GM23248 (cell line): ENCODE data around the gene ITFG1. TPM values are rescaled to one million over a fixed set of nuclear protein-coding genes. Genes with fewer than 3 reads are reported as not detected.
"Not testable (repeated sequence)": the region's sequence is repeated elsewhere in the genome, so short reads cannot be mapped to it uniquely, and the experiment has no call there.

Experiments used
- DNase-seq: peaks from one replicate; pipeline ENCODE4 v3.0.0-alpha.2; 2015
- H2AFZ ChIP-seq: fragments of 200-600 bp; sonication (generic); 2 replicates; pipeline ENCODE4 v1.6.1; 2016; ENCODE audit warnings: antibody characterized with exemption
- H3F3A ChIP-seq: fragments of 200-600 bp; sonication (generic); 2 replicates; pipeline ENCODE4 v1.6.1; 2016; ENCODE audit warnings: mild to moderate bottlenecking, antibody characterized with exemption, mixed run types; ENCODE audit not compliant: insufficient read depth
- H3K27ac ChIP-seq: fragments of 200-600 bp; sonication (generic); 2 replicates; pipeline ENCODE4 v1.5.1; 2016; ENCODE audit warnings: mild to moderate bottlenecking
- H3K27me3 ChIP-seq: fragments of 200-600 bp; sonication (generic); replicated peaks from 2 replicates; pipeline ENCODE4 v1.6.1; 2016; ENCODE audit warnings: mild to moderate bottlenecking; ENCODE audit not compliant: insufficient read depth
- H3K36me3 ChIP-seq: fragments of 200-600 bp; sonication (generic); 2 replicates; pipeline ENCODE4 v1.6.1; 2016; ENCODE audit warnings: low read depth, mild to moderate bottlenecking
- H3K4me1 ChIP-seq: fragments of 200-600 bp; sonication (generic); 2 replicates; pipeline ENCODE4 v1.6.1; 2016; ENCODE audit warnings: mild to moderate bottlenecking; ENCODE audit not compliant: insufficient read depth
- H3K4me2 ChIP-seq: fragments of 200-600 bp; sonication (generic); one replicate; pipeline ENCODE4 v1.6.1; 2016; ENCODE audit warnings: mild to moderate bottlenecking; ENCODE audit not compliant: unreplicated experiment
- H3K4me3 ChIP-seq: fragments of 200-600 bp; sonication (generic); 2 replicates; pipeline ENCODE4 v1.5.1; 2016; ENCODE audit warnings: mild to moderate bottlenecking
- H3K79me2 ChIP-seq: fragments of 200-600 bp; sonication (generic); 2 replicates; pipeline ENCODE4 v1.6.1; 2016; ENCODE audit warnings: mild to moderate bottlenecking; ENCODE audit not compliant: insufficient read depth
- H3K9ac ChIP-seq: fragments of 200-600 bp; sonication (generic); 2 replicates; pipeline ENCODE4 v1.6.1; 2016; ENCODE audit warnings: mild to moderate bottlenecking
- H3K9me2 ChIP-seq: fragments of 200-600 bp; sonication (generic); 2 replicates; pipeline ENCODE4 v1.6.1; 2016; ENCODE audit warnings: mixed run types, mild to moderate bottlenecking, moderate library complexity; ENCODE audit not compliant: insufficient read depth
- H3K9me3 ChIP-seq: fragments of 200-600 bp; sonication (generic); one replicate; pipeline ENCODE4 v1.6.1; 2017; ENCODE audit warnings: low read depth
- H4K20me1 ChIP-seq: fragments of 200-600 bp; sonication (generic); 2 replicates; pipeline ENCODE4 v1.6.0; 2016; ENCODE audit not compliant: insufficient read depth
- EZH2 ChIP-seq: fragments of 200-600 bp; sonication (generic); IDR thresholded peaks from 2 replicates; pipeline ENCODE4 v1.6.1; 2018; ENCODE audit warnings: antibody characterized with exemption, mild to moderate bottlenecking; ENCODE audit not compliant: insufficient read depth, poor library complexity, severe bottlenecking
- EZH2phosphoT487 ChIP-seq: fragments of 200-600 bp; sonication (generic); IDR thresholded peaks from 2 replicates; pipeline ENCODE4 v1.6.1; 2018; ENCODE audit warnings: antibody characterized with exemption, moderate library complexity, mild to moderate bottlenecking, low read depth; ENCODE audit not compliant: insufficient read depth
- WGBS, 2 experiments: methylation state at CpG; one replicate each; pipeline ENCODE4 v1.1.6; 2015 to 2017; ENCODE audit warnings: low lambda C conversion rate in 2 of 2, low coverage in 1 of 2; ENCODE audit errors: missing lambda C conversion rate in 2 of 2; 5-methylcytosine and 5-hydroxymethylcytosine counted together
- in situ Hi-C: fragments of 300-500 bp; cut with MboI; formaldehyde crosslinking; loops from 2 replicates; pipeline ENCODE4 v1.15.0; 2020
- polyA plus RNA-seq: library from polyadenylated mRNA; unstranded; fragments of >200 nt; fragmentation: Nextera tagmentation; extraction: Ambion mirVana; gene quantifications from 2 replicates; pipeline ENCODE4 v1.2.1, GENCODE V29; 2016
- total RNA-seq: library from RNA; depleted of rRNA; stranded (reverse); fragments of >200 nt; shearing (Covaris generic); gene quantifications from 2 replicates; pipeline ENCODE4 v1.2.3, GENCODE V29; 2014

The ITFG1 gene
- total and polyA plus RNA-seq, 2 experiments from 2014 or later, result 78.2 to 111 TPM

- in situ Hi-C loops, result no loop called here
These were observed 320.2 kb downstream of the ITFG1 start for GRCh38 chr16:47140686-47141085.

GRCh38 chr16:47139561-47140185 lies 321.2 kb downstream of the ITFG1 start:
- Histone ChIP-seq H3K9ac (no peak overlapping the region), H3K79me2 (no peaks in the 10 kb centered on the region), H4K20me1 (no peaks in the 10 kb centered on the region), H3K27ac (no peak overlapping the region), H3K36me3 (no peaks in the 10 kb centered on the region), H3K4me1 (peaks cover 7% of the 10 kb centered on the region), H3K27me3 (no peaks in the 10 kb centered on the region), H3K4me3 (no peak overlapping the region), H3K9me3 (no peaks in the 10 kb centered on the region), H2AFZ (no peak overlapping the region), H3F3A (peaks cover 5% of the 10 kb centered on the region; the same call in 1 of the 2 replicates), H3K4me2 (no peak overlapping the region), H3K9me2 (no peaks in the 10 kb centered on the region)
- in situ Hi-C loops, result loop anchor here (10.0 kb wide), 1 partner anchor 1025 kb away; no protein-coding TSS in a partner anchor
- WGBS, 2 experiments, result 91 to 92% methylated on average over 3 of the region's 3 CpGs
- DNase-seq, result no peak
- no peak for TF ChIP-seq EZH2phosphoT487
- no peak for TF ChIP-seq EZH2

More at GRCh38 chr16:47140686-47141085, 320.2 kb downstream of the ITFG1 start:
- H3K36me3 ChIP-seq, result no peaks in the 10 kb centered on the region
- no peaks in the 10 kb centered on the region for H3K27me3 ChIP-seq
- no peak overlapping the region for H2AFZ ChIP-seq
- no peak overlapping the region for H3K27ac ChIP-seq
- H3K9ac ChIP-seq, result no peak overlapping the region
- H3K4me2 ChIP-seq, result no peak overlapping the region
- no peaks in the 10 kb centered on the region for H3K9me3 ChIP-seq
- 71 to 85% methylated on average over 4 of the region's 4 CpGs for WGBS, 2 experiments
- no peaks in the 10 kb centered on the region for H3K79me2 ChIP-seq
- TF ChIP-seq EZH2phosphoT487 (no peak), EZH2 (no peak)
- no peak for DNase-seq
- no peaks in the 10 kb centered on the region for H4K20me1 ChIP-seq
- peaks cover 5% of the 10 kb centered on the region; the same call in 1 of the 2 replicates for H3F3A ChIP-seq
- H3K4me3 ChIP-seq, result no peak overlapping the region
- H3K4me1 ChIP-seq, result peaks cover 7% of the 10 kb centered on the region
- H3K9me2 ChIP-seq, result no peaks in the 10 kb centered on the region

GRCh38 chr16:47137925-47138324 lies 322.9 kb downstream of the ITFG1 start:
- not testable (repeated sequence) for H3K4me2 ChIP-seq, H3K27ac ChIP-seq, H3K9me2 ChIP-seq, H3K4me1 ChIP-seq, H3K27me3 ChIP-seq, H2AFZ ChIP-seq, H3K4me3 ChIP-seq, H3F3A ChIP-seq, H3K9me3 ChIP-seq, H3K9ac ChIP-seq, H3K36me3 ChIP-seq, H3K79me2 ChIP-seq, H4K20me1 ChIP-seq, DNase-seq
- WGBS, 2 experiments, result 87 to 93% methylated on average over 9 of the region's 9 CpGs
- in situ Hi-C loops, result loop anchor here (10.0 kb wide), 1 partner anchor 1027 kb away; no protein-coding TSS in a partner anchor

GRCh38 chr16:47136099-47136842 lies 324.6 kb downstream of the ITFG1 start:
- Histone ChIP-seq H3K4me2 (no peak overlapping the region), H3K27me3 (no peaks in the 10 kb centered on the region), H3K4me1 (peaks cover 7% of the 10 kb centered on the region), H3K4me3 (no peak overlapping the region), H4K20me1 (no peaks in the 10 kb centered on the region), H3K9ac (no peak overlapping the region), H3K27ac (no peak overlapping the region), H2AFZ (no peak overlapping the region), H3K36me3 (no peaks in the 10 kb centered on the region), H3F3A (no peaks in the 10 kb centered on the region), H3K9me3 (no peaks in the 10 kb centered on the region), H3K79me2 (no peaks in the 10 kb centered on the region), H3K9me2 (no peaks in the 10 kb centered on the region)
- in situ Hi-C loops, result loop anchor here (10.0 kb wide), 1 partner anchor 1029 kb away; no protein-coding TSS in a partner anchor
- DNase-seq, result peak; percentile 16
- no peak for TF ChIP-seq EZH2phosphoT487
- no peak for TF ChIP-seq EZH2
- WGBS, 2 experiments, result 93 to 95% methylated on average over 8 of the region's 8 CpGs
